Smooth muscle cell (in vitro differentiated cells): ENCODE measurements around the gene OSBP2. TPM values are rescaled to one million over a fixed set of nuclear protein-coding genes. Genes with fewer than 3 reads are reported as not detected.

Experiments used
- DNase-seq: peaks from one replicate; lab custom pipeline; 2025; ENCODE audit not compliant: unreplicated experiment; lab: John Stamatoyannopoulos, UW
- H2AFZ ChIP-seq: fragments of 200-600 bp; sonication (generic); 2 replicates; pipeline ENCODE4 v1.6.0; 2016; ENCODE audit warnings: antibody characterized with exemption, low read depth, mild to moderate bottlenecking
- H3F3A ChIP-seq: fragments of 200-600 bp; sonication (generic); 2 replicates; pipeline ENCODE4 v1.6.0; 2017; ENCODE audit warnings: antibody characterized with exemption, low read depth
- H3K27ac ChIP-seq: fragments of 200-600 bp; sonication (generic); 2 replicates; pipeline ENCODE4 v1.5.1; 2016; ENCODE audit warnings: low read depth, mild to moderate bottlenecking
- H3K27me3 ChIP-seq: fragments of 200-600 bp; sonication (generic); 2 replicates; pipeline ENCODE4 v1.6.1; 2016; ENCODE audit warnings: low read depth, mild to moderate bottlenecking
- H3K36me3 ChIP-seq: fragments of 200-600 bp; sonication (generic); 2 replicates; pipeline ENCODE4 v1.5.1; 2016; ENCODE audit warnings: low read depth
- H3K4me1 ChIP-seq: fragments of 200-600 bp; sonication (generic); 2 replicates; pipeline ENCODE4 v1.5.1; 2016; ENCODE audit warnings: low read depth
- H3K4me2 ChIP-seq: fragments of 200-600 bp; sonication (generic); 2 replicates; pipeline ENCODE4 v1.6.0; 2016; ENCODE audit warnings: mild to moderate bottlenecking
- H3K4me3 ChIP-seq: fragments of 200-600 bp; sonication (generic); 2 replicates; pipeline ENCODE4 v1.5.1; 2016; ENCODE audit warnings: mild to moderate bottlenecking
- H3K79me2 ChIP-seq: fragments of 200-600 bp; sonication (generic); 2 replicates; pipeline ENCODE4 v1.6.0; 2016; ENCODE audit warnings: low read depth, mild to moderate bottlenecking
- H3K9ac ChIP-seq: fragments of 200-600 bp; sonication (generic); 2 replicates; pipeline ENCODE4 v1.6.0; 2016; ENCODE audit warnings: low read depth
- H3K9me3 ChIP-seq: fragments of 200-600 bp; sonication (generic); replicated peaks from 2 replicates; pipeline ENCODE4 v1.5.1; 2016; ENCODE audit warnings: low read depth
- H4K20me1 ChIP-seq: fragments of 200-600 bp; sonication (generic); 2 replicates; pipeline ENCODE4 v1.6.0; 2016; ENCODE audit warnings: low read depth
- WGBS: methylation state at CpG from one replicate; pipeline ENCODE4 v1.1.7; 2016; ENCODE audit warnings: low lambda C conversion rate; 5-methylcytosine and 5-hydroxymethylcytosine counted together
- polyA plus RNA-seq: library from polyadenylated mRNA; unstranded; fragments of >200 nt; fragmentation: Nextera tagmentation; extraction: Ambion mirVana; gene quantifications from 2 replicates; pipeline ENCODE4 v1.2.1, GENCODE V29; 2016
- total RNA-seq: library from RNA; depleted of rRNA; stranded (reverse); fragments of >200 nt; gene quantifications from 2 replicates; pipeline ENCODE4 v1.2.3, GENCODE V29; 2014
- TF ChIP-seq, protein P1 (sequence below): fragments of 200-600 bp; sonication (generic); IDR thresholded peaks from 2 replicates; pipeline ENCODE4 v1.5.1; 2017; ENCODE audit warnings: borderline replicate concordance, mild to moderate bottlenecking, antibody characterized with exemption; ENCODE audit not compliant: insufficient read depth, poor library complexity, severe bottlenecking

The OSBP2 gene
- total and polyA plus RNA-seq, 2 experiments from 2014 or later = 4.6 to 4.9 TPM

DNA sequence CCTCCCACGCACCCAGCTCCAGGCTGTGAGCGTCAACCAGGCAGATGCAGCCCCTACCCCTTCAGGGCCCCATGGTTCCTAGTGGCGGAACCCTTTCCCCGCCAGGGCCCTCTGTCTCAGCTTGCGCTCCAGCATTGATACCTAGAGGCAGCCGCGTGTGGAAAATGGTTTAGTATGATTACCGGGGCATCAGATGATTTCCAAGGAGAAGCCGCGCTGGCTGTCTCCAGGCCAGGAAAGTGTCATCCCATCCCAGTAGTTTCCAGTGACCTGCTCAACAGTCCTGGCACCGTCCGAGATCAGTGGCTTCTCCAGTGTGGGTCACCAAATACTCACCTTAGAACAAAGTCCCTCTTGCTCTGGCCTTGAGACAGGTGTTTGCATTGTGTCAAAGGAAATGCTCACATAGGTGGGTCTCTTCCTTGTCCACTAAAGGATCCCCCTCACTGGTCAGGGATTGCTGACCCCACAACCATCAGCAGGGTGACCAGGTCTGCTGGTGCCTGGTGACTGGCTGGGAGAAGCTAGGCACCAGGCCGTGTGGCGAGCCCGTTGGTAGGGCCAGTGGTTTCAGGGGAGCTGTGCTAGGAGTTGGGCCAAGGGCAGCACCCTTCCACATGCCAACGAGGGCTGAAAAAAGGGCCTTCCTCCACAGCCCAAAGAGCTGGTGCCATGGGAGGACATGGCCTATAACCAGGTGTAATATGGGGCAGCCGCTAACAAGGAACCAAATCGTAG is 164.5 kb downstream of the OSBP2 start:
- TF ChIP-seq, protein P1, sequence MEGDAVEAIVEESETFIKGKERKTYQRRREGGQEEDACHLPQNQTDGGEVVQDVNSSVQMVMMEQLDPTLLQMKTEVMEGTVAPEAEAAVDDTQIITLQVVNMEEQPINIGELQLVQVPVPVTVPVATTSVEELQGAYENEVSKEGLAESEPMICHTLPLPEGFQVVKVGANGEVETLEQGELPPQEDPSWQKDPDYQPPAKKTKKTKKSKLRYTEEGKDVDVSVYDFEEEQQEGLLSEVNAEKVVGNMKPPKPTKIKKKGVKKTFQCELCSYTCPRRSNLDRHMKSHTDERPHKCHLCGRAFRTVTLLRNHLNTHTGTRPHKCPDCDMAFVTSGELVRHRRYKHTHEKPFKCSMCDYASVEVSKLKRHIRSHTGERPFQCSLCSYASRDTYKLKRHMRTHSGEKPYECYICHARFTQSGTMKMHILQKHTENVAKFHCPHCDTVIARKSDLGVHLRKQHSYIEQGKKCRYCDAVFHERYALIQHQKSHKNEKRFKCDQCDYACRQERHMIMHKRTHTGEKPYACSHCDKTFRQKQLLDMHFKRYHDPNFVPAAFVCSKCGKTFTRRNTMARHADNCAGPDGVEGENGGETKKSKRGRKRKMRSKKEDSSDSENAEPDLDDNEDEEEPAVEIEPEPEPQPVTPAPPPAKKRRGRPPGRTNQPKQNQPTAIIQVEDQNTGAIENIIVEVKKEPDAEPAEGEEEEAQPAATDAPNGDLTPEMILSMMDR = no peak
- H3K4me1 ChIP-seq = no peaks in the 10 kb centered on the region
- no peaks in the 10 kb centered on the region for H3F3A ChIP-seq
- H3K9me3 ChIP-seq = no peaks in the 10 kb centered on the region
- H3K79me2 ChIP-seq = no peaks in the 10 kb centered on the region
- H2AFZ ChIP-seq = no peak overlapping the region
- DNase-seq = no peak
- H3K36me3 ChIP-seq = no peaks in the 10 kb centered on the region
- H4K20me1 ChIP-seq = no peaks in the 10 kb centered on the region
- WGBS = 96% methylated on average over 18 of the region's 18 CpGs
- H3K9ac ChIP-seq = no peak overlapping the region
- no peak overlapping the region for H3K4me3 ChIP-seq
- H3K27ac ChIP-seq = no peak overlapping the region
- no peak overlapping the region for H3K4me2 ChIP-seq
- no peaks in the 10 kb centered on the region for H3K27me3 ChIP-seq

DNA sequence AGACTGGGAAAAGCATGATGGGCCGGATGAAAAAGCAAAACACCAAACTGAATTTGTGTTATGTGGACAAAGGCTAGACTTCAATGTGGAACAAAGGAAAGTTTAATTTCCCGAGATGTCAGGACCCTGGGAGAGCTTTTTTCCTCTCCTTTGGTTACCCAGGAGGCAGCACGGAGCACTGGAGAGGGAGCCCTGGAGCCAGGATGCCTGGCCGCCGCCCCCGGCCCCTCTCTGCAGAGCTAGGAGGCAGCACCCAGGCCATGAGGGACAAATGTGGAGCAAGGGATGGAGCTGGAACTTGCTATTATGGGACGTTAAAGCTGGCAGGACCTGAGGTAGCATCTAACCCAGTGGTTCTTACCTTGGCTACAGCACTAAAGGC is 165.0 kb downstream of the OSBP2 start:
- Histone ChIP-seq H3K9ac (no peak overlapping the region), H3K36me3 (no peaks in the 10 kb centered on the region), H3K27me3 (no peaks in the 10 kb centered on the region), H3K4me3 (no peak overlapping the region), H3F3A (no peaks in the 10 kb centered on the region), H3K9me3 (no peaks in the 10 kb centered on the region), H3K79me2 (no peaks in the 10 kb centered on the region), H2AFZ (no peak overlapping the region), H3K4me2 (no peak overlapping the region), H3K4me1 (no peaks in the 10 kb centered on the region), H3K27ac (no peak overlapping the region), H4K20me1 (no peaks in the 10 kb centered on the region)
- 91% methylated on average over 7 of the region's 7 CpGs for WGBS
- TF ChIP-seq, protein P1 = no peak
- DNase-seq = no peak

DNA sequence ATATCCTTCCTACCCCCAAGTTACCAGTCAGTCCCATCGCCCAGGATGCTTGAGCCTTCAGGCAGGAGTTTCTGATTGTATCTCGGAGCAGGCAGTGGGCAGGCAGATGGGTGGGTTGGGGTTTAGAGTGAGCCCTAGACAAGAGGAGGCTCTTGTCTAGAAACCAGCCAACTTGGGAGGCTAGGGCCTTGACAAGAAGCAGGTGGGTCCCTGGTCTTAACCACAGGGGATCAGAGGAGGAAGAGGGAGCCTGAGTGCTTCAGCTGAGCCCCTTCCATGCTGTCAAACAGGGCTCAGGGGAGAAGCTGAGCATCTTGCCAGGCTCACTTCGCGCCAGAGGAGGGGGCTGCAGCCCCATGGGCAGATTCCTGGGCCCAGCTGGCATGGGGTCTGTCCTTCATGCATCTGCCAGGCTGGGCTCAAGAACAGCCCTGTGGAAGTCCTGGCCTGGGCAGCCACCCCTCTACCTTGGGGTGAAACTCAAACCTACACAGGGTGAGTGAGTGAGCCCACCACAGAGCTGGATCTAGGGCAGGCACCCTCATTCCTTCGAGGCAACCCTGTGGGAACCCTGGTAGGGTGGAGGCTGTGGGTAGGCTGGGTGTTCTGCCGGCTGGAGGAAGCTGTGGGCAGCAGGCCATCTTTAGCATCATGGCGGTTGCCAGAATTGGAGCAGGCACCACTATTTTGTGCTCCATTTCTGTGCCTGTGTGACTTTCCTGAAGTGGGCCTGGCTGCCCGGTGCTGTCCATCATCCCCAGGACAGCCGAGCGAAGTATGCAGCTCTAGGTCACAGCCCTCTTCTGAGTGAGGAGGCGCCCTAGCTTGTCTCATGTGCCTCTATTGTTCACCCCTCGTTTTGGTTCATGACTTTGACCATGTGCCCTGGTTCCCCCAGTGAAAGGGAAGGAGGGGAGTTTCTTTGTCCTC is 165.8 kb downstream of the OSBP2 start:
- Histone ChIP-seq H3F3A (no peaks in the 10 kb centered on the region), H3K36me3 (no peaks in the 10 kb centered on the region), H3K9me3 (no peaks in the 10 kb centered on the region), H3K27me3 (no peaks in the 10 kb centered on the region), H3K4me2 (no peak overlapping the region), H3K4me1 (no peaks in the 10 kb centered on the region), H4K20me1 (no peaks in the 10 kb centered on the region), H2AFZ (no peak overlapping the region), H3K27ac (no peak overlapping the region), H3K9ac (no peak overlapping the region), H3K79me2 (no peaks in the 10 kb centered on the region), H3K4me3 (no peak overlapping the region)
- WGBS = 82% methylated on average over 11 of the region's 12 CpGs
- TF ChIP-seq, protein P1 = no peak
- DNase-seq = no peak
